Measurements from ENCODE around the gene SMAD7.

SMAD7 gene

GRCh38 chr18:48929212-48929612 is 21.6 kb downstream of the SMAD7 start:
- no peak for DNase-seq

- DNase-seq: no peak
Measured at GRCh38 chr18:48928787-48929186, 22.0 kb downstream of the SMAD7 start.

- no peak for DNase-seq
Measured at GRCh38 chr18:48927286-48928080, 23.3 kb downstream of the SMAD7 start.

- no peak for DNase-seq
Measured at GRCh38 chr18:48926420-48926857, 24.3 kb downstream of the SMAD7 start.

- DNase-seq: no peak
Measured at GRCh38 chr18:48925491-48925780, 25.3 kb downstream of the SMAD7 start.

- DNase-seq: no peak
Measured at GRCh38 chr18:48924630-48925490, 25.9 kb downstream of the SMAD7 start.

- DNase-seq: no peak
Measured at GRCh38 chr18:48923746-48924629, 26.8 kb downstream of the SMAD7 start.

- peak; percentile 74 for DNase-seq
Measured at GRCh38 chr18:48922801-48923730, 27.7 kb downstream of the SMAD7 start.

GRCh38 chr18:48922226-48922800 is 28.5 kb downstream of the SMAD7 start:
- no peak for DNase-seq

- DNase-seq: no peak
Measured at GRCh38 chr18:48921305-48922225, 29.2 kb downstream of the SMAD7 start.

- no peak for DNase-seq
Measured at GRCh38 chr18:48920408-48921038, 30.2 kb downstream of the SMAD7 start.

GRCh38 chr18:48919547-48919946 is 31.2 kb downstream of the SMAD7 start:
- no peak for DNase-seq

GRCh38 chr18:48918660-48919456 is 31.9 kb downstream of the SMAD7 start:
- DNase-seq: no peak

- DNase-seq: peak; percentile 7
Measured at GRCh38 chr18:48917579-48918517, 32.9 kb downstream of the SMAD7 start.

GRCh38 chr18:48915626-48916425 is 34.9 kb downstream of the SMAD7 start:
- peak; percentile 31 for DNase-seq

GRCh38 chr18:48914581-48915251 is 36.0 kb downstream of the SMAD7 start:
- no peak for DNase-seq
